NT2/D1 (cell line): ENCODE measurements around the gene FKTN.

ENCODE experiments used
- DNase-seq: peaks from one replicate; pipeline ENCODE4 v3.0.0-alpha.2; 2011; ENCODE audit warnings: low read depth, low spot score
- H3K27me3 ChIP-seq: 2 replicates; pipeline ENCODE4 v1.6.0; 2011; ENCODE audit warnings: mild to moderate bottlenecking; ENCODE audit not compliant: insufficient read length, insufficient read depth
- H3K36me3 ChIP-seq: 2 replicates; pipeline ENCODE4 v1.6.1; 2011; ENCODE audit warnings: mild to moderate bottlenecking, low read length, mixed read lengths; ENCODE audit not compliant: insufficient read depth, insufficient read length
- H3K4me1 ChIP-seq: 2 replicates; pipeline ENCODE4 v1.5.1; 2011; ENCODE audit not compliant: insufficient read depth, insufficient read length
- H3K4me3 ChIP-seq: 2 replicates; pipeline ENCODE4 v1.5.1; 2011; ENCODE audit warnings: low read depth; ENCODE audit not compliant: insufficient read length
- H3K9ac ChIP-seq: 2 replicates; pipeline ENCODE4 v1.6.0; 2011; ENCODE audit warnings: low read depth; ENCODE audit not compliant: insufficient read length
- H3K9me3 ChIP-seq: 2 replicates; pipeline ENCODE4 v1.5.1; 2011; ENCODE audit warnings: mild to moderate bottlenecking, low read length; ENCODE audit not compliant: insufficient read depth
- SUZ12 ChIP-seq: IDR thresholded peaks from 2 replicates; pipeline ENCODE4 v1.6.1; 2011; ENCODE audit not compliant: insufficient read length, insufficient read depth; ENCODE audit errors: extremely low read depth
- YY1 ChIP-seq: IDR thresholded peaks from 2 replicates; pipeline ENCODE4 v1.6.1; 2011; ENCODE audit not compliant: insufficient read length, insufficient read depth
- ZNF274 ChIP-seq: IDR thresholded peaks from 2 replicates; pipeline ENCODE4 v1.6.1; 2011; ENCODE audit warnings: mild to moderate bottlenecking, low read depth, low read length

FKTN gene

DNA sequence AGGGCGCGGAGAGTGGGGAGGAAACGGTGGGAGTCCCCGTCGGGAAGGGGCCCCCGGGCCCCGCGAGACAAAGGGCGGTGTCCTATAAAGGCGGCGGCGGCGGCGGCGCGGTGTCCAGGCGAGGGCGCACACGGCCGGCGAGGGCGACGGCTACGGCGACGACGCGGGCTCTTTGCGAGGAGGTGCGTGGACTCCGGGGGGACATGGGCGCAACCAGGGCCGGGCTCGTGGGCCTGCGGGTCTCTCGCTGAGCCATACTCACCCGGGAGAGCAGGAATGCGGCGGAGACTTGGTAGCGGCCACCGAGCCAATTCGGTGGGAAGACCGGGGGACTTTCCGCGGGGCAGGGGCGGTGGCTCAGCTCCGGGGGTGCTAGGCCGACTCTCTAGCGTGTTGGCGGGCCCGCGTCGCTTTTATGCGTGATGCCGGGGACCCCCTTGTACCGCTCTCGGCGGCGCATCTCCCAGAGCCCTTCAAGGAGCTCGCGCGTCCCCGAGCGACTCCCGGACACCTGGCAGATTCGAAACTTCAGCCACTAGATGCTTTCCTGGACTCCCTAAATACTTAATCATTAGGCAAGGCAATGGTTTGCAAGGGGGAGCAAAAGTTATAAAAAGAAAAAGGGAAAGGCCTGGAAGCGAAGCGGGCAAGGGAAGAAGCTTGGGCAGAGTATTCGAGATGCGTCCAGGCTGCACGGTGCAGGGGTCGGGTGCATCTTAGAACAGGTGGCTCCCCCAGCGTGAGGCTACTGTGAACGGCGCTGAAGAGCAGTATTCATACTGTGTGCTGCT lies 98.4 kb downstream of the FKTN start:
- Histone ChIP-seq H3K4me1 (no peaks in the 10 kb centered on the region), H3K9ac (peak overlapping the region; percentile 75), H3K9me3 (no peaks in the 10 kb centered on the region), H3K36me3 (no peaks in the 10 kb centered on the region), H3K4me3 (peak overlapping the region; percentile 56), H3K27me3 (peaks cover 40% of the 10 kb centered on the region)
- TF ChIP-seq SUZ12 (peak; percentile 77), ZNF274 (no peak), YY1 (no peak)
- no peak for DNase-seq

DNA sequence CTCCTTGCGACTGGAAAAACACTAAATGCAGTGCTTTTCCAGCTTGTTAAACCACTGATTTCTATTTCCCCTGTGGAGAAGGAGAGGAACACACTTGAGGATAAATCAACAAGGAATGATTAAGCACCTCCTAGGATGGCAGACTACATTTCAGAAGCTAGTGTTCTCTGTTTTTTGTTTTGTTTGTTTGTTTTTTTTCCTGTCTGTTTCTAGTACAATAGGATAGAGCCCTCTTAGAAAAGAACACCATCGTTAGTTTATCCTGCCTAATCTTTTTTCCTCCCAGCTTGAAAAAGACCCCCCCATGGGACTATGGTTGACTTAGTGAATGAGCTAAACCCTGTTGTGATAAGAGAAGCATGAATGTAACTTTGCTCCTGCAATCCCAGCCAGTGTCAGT lies 100.4 kb downstream of the FKTN start:
- Histone ChIP-seq H3K9me3 (no peaks in the 10 kb centered on the region), H3K4me1 (no peaks in the 10 kb centered on the region), H3K4me3 (no peak overlapping the region), H3K9ac (no peak overlapping the region), H3K27me3 (peaks cover 40% of the 10 kb centered on the region), H3K36me3 (no peaks in the 10 kb centered on the region)
- TF ChIP-seq ZNF274 (no peak), YY1 (no peak), SUZ12 (no peak)
- DNase-seq: no peak

DNA sequence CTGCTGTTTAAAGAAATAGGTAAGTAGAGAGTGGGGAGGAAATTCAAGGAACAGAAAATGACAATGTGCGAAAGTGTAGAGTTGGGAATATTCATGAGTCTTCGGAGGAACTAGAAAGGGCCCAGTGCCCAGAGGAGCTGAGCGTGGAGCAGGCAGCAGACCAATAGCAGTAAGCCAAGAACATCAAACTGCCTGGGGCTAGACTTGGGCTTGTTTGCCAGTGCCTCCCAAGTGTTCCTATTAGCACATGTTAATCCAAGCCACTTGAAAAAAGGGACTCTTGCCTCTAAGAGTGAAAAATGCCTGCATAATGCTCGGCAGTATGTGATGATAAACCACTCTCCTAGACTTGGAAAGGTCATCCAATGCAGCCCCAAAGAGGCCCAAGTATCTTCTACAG lies 103.1 kb downstream of the FKTN start:
- no peak for DNase-seq
- H3K9me3 ChIP-seq: no peaks in the 10 kb centered on the region
- TF ChIP-seq ZNF274 (no peak), SUZ12 (no peak), YY1 (no peak)
- H3K9ac ChIP-seq: no peak overlapping the region
- no peak overlapping the region for H3K4me3 ChIP-seq
- H3K36me3 ChIP-seq: no peaks in the 10 kb centered on the region
- H3K4me1 ChIP-seq: no peaks in the 10 kb centered on the region
- peaks cover 22% of the 10 kb centered on the region for H3K27me3 ChIP-seq

DNA sequence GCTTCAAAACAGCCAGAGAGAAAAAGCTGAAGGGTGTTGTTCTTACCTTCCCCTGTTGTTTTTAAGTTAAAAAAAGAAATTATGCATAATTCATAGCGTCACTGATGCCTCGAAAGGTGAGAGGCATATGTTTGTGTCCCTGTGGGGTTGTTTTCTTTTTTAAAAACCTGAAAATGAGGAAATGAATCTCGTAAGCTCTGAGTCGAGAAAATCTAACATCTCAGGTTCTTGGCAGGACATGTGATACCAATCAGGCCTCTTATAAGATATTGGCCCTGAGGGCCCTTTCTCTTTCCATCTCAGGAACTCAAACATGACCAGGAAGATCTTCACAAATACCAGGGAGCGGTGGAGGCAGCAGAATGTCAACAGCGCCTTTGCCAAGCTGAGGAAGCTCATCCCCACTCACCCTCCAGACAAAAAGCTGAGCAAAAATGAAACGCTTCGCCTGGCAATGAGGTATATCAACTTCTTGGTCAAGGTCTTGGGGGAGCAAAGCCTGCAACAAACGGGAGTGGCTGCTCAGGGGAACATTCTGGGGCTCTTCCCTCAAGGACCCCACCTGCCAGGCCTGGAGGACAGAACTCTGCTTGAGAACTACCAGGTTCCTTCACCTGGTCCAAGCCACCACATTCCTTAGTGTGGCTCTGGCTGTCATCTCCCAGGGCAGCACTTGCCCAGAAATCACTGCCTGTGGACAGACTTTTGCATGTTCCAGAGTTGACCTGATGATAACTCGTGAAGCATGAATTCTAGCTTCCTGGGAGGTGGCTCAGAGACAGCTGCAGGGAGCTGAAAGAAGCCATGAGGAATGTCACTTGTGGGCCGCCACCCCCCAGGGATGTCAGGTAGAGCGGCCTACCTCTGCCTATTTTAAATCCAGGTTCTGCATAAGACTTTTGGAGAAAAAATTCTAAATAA lies 104.5 kb downstream of the FKTN start, which contains the start of gene TAL2:
Gene TAL2 (plus strand): TSS at position 274 of the 921 bp plus-strand sequence. CDS start 40 bp downstream, at position 314.
- no peaks in the 10 kb centered on the region for H3K4me1 ChIP-seq

DNA sequence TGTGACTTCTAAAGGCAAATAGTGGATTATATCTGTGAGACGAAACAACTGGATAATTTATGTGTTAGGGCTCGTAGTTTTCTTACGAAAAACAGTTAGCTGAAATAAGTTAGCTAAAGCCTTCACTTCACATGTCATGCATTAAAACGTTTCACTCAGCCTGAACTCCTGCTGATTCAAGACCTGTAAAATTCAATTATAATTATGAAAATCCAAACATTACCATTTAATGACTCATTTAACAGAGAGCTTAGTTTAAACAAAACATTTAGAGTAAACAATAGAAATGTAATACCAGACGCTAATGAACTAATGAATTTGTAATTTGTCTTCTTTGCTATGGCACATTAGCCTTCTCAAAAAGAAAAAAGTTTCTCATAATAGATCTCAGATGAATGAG lies 106.0 kb downstream of the FKTN start:
- H3K9me3 ChIP-seq: no peaks in the 10 kb centered on the region
- no peak overlapping the region for H3K9ac ChIP-seq
- no peaks in the 10 kb centered on the region for H3K27me3 ChIP-seq
- no peaks in the 10 kb centered on the region for H3K36me3 ChIP-seq
- DNase-seq: no peak
- TF ChIP-seq SUZ12: no peak
- H3K4me3 ChIP-seq: no peak overlapping the region
- H3K4me1 ChIP-seq: no peaks in the 10 kb centered on the region

More for the DNA sequence above, 104.5 kb downstream of the FKTN start, which contains the start of gene TAL2:
- Histone ChIP-seq H3K36me3 (no peaks in the 10 kb centered on the region), H3K27me3 (peaks cover 7% of the 10 kb centered on the region), H3K4me3 (no peak within 1 kb of the TSS), H3K9ac (no peak within 1 kb of the TSS), H3K9me3 (no peaks in the 10 kb centered on the region)
- TF ChIP-seq YY1 (no peak), SUZ12 (no peak), ZNF274 (no peak)
- DNase-seq: no peak

DNA sequence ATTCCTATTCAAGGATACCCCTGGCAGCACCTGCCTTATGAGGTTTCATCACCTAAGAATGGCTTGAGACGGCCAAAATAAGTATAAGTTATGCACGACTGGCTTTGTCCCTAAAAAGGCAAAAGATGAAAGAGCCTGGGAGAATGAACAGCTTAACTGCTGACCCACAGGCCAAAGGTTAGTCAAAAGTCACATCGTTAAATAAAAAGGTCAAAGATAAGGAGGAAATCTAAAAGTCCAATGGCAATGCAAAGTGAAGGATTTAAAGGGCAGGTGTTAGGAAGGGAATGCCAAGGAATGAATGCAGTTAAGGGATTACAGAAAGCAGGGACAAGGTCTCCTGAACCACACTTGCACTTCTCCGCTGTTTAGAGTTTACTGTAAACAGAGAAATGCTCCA lies 109.9 kb downstream of the FKTN start:
- H3K4me3 ChIP-seq: no peak overlapping the region
- TF ChIP-seq ZNF274 (no peak), SUZ12 (no peak), YY1 (no peak)
- no peaks in the 10 kb centered on the region for H3K9me3 ChIP-seq
- DNase-seq: no peak
- H3K4me1 ChIP-seq: no peaks in the 10 kb centered on the region
- H3K27me3 ChIP-seq: no peaks in the 10 kb centered on the region
- H3K9ac ChIP-seq: no peak overlapping the region
- H3K36me3 ChIP-seq: no peaks in the 10 kb centered on the region

DNA sequence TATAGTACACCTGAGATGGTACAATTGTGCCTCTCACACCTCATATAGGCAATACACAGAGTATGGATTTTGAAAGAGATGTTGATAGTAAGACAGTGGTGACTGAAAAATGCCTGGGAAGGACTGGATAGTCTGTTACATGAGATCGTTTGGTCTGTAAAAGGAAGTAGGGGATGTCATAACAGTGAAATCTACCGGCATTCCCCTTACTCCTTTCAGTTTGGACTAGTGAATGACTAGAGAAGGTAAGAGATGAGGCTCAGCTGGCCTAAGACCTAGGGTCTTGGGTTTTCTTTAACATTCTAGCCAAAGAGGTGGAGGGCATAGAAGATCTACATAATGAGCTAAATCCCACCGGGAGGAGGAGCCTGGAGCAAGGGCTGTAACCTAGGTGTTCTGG lies 112.4 kb downstream of the FKTN start:
- TF ChIP-seq SUZ12: no peak
- TF ChIP-seq ZNF274: no peak
- no peak for TF ChIP-seq YY1
- no peak for DNase-seq
- Histone ChIP-seq H3K36me3 (no peaks in the 10 kb centered on the region), H3K9me3 (no peaks in the 10 kb centered on the region), H3K27me3 (no peaks in the 10 kb centered on the region), H3K4me1 (no peaks in the 10 kb centered on the region), H3K9ac (no peak overlapping the region), H3K4me3 (no peak overlapping the region)
